ENCODE results near the gene P4HB.
A peak's percentile ranks its signal among the peaks of the same experiment; 100 is the strongest.

Gene P4HB

GRCh38 chr17:81868674-81869220, 8.4 kb upstream of the P4HB start:
- DNase-seq (ENCODE audit: low read depth) = no peak

- no peak for DNase-seq (ENCODE audit: low read depth)
Measured at GRCh38 chr17:81867991-81868673, 7.8 kb upstream of the P4HB start.

GRCh38 chr17:81867170-81867990, 7.0 kb upstream of the P4HB start:
- DNase-seq (ENCODE audit: low read depth) = no peak

- DNase-seq (ENCODE audit: low read depth) = no peak
Measured at GRCh38 chr17:81866440-81867169, 6.3 kb upstream of the P4HB start.

GRCh38 chr17:81865733-81866439, 5.6 kb upstream of the P4HB start:
- no peak for DNase-seq (ENCODE audit: low read depth)

- no peak for DNase-seq (ENCODE audit: low read depth)
Measured at GRCh38 chr17:81865358-81865732, 5.0 kb upstream of the P4HB start.

GRCh38 chr17:81863833-81864768, 3.8 kb upstream of the P4HB start:
- no peak for DNase-seq (ENCODE audit: low read depth)

- DNase-seq (ENCODE audit: low read depth) = no peak
Measured at GRCh38 chr17:81863123-81863675, 2.9 kb upstream of the P4HB start.

GRCh38 chr17:81860756-81861568, 627 bp upstream of the P4HB start:
- DNase-seq (ENCODE audit: low read depth) = peak; percentile 99

- DNase-seq (ENCODE audit: low read depth) = no peak
Measured at GRCh38 chr17:81858967-81859905, 1.1 kb downstream of the P4HB start.

- no peak for DNase-seq (ENCODE audit: low read depth)
Measured at GRCh38 chr17:81858170-81858966, 2.0 kb downstream of the P4HB start.

GRCh38 chr17:81854974-81855774, 5.2 kb downstream of the P4HB start:
- DNase-seq (ENCODE audit: low read depth) = no peak

GRCh38 chr17:81852237-81852636, 8.1 kb downstream of the P4HB start:
- no peak for DNase-seq (ENCODE audit: low read depth)

- DNase-seq (ENCODE audit: low read depth) = no peak
Measured at GRCh38 chr17:81851423-81851822, 8.9 kb downstream of the P4HB start.

GRCh38 chr17:81849457-81849856, 10.9 kb downstream of the P4HB start:
- DNase-seq (ENCODE audit: low read depth) = no peak

GRCh38 chr17:81846743-81847689, 13.3 kb downstream of the P4HB start:
- DNase-seq (ENCODE audit: low read depth) = no peak
